Lower leg skin (tissue), 3 donors: Measurements from ENCODE around the gene ANKRD36B.
"Not testable (repeated sequence)": the region's sequence is repeated elsewhere in the genome, so short reads cannot be mapped to it uniquely, and the experiment has no call there.

Source experiments
- CTCF ChIP-seq, 3 donors: fragments of 450-650 bp; IDR thresholded peaks; one replicate each; pipeline ENCODE4 v1.5.1; 2016; ENCODE audit warnings: antibody characterized with exemption in 3 of 3, mild to moderate bottlenecking in 3 of 3, moderate library complexity in 2 of 3
- POLR2A ChIP-seq, 2 donors: fragments of 450-650 bp; IDR thresholded peaks; one replicate each; pipeline ENCODE4 v1.6.1; 2016 to 2017; ENCODE audit warnings: antibody characterized with exemption in 2 of 2, mild to moderate bottlenecking in 1 of 2, moderate library complexity in 1 of 2

- TF ChIP-seq CTCF, POLR2A (IDR thresholded peaks at IDR 0.05): not testable (repeated sequence)
These were observed 99.5 kb downstream of the ANKRD36B start for GRCh38 chr2:97490141-97490540.
